HCT116 (cell line): Measurements from ENCODE around the gene ZCWPW2.

Experiments used
- CTCF ChIP-seq, 3 experiments: fragments of 200-600 bp in 1 of 3; sonication (generic) in 1 of 3; IDR thresholded peaks in 2 of 3; conservative IDR thresholded peaks in 1 of 3; 2 replicates each; pipeline ENCODE4 v1.5.1; 2012 to 2017; ENCODE audit warnings: low read depth in 2 of 3, low read length in 2 of 3, antibody characterized with exemption in 1 of 3, borderline replicate concordance in 1 of 3, control low read depth in 1 of 3, mild to moderate bottlenecking in 1 of 3, mixed read lengths in 1 of 3, mixed run types in 1 of 3, moderate library complexity in 1 of 3; ENCODE audit not compliant: insufficient read depth in 1 of 3
- JUND ChIP-seq: IDR thresholded peaks from 2 replicates; pipeline ENCODE4 v1.6.1; 2012
- POLR2A ChIP-seq: IDR thresholded peaks from 2 replicates; pipeline ENCODE4 v1.7.0; 2011; ENCODE audit warnings: borderline replicate concordance; ENCODE audit not compliant: insufficient read depth, insufficient read length; ENCODE audit errors: extremely low read depth
- ZBTB33 ChIP-seq: IDR thresholded peaks from 2 replicates; pipeline ENCODE4 v1.6.1; 2011; ENCODE audit warnings: mild to moderate bottlenecking, low read length, moderate library complexity; ENCODE audit not compliant: insufficient replicate concordance; ENCODE audit errors: extremely low read depth

- TF ChIP-seq CTCF (IDR thresholded peaks at IDR 0.05 in 2 of 3, conservative IDR thresholded peaks at IDR 0.05 in 1 of 3; ENCODE audit: borderline replicate concordance in 1 of 3, insufficient read depth in 1 of 3, low read depth in 2 of 3, low read length in 2 of 3) (no peak), ZBTB33 (no peak), POLR2A (no peak), JUND (no peak)
Measured at GRCh38 chr3:28348265-28348628, 274 bp upstream of the ZCWPW2 start.
